ENCODE results near the gene PFKFB4.

Gene PFKFB4

GRCh38 chr3:48581621-48582481 lies 25.2 kb upstream of the PFKFB4 start:
- no peak for DNase-seq

GRCh38 chr3:48576647-48577046 lies 20.0 kb upstream of the PFKFB4 start:
- no peak for DNase-seq

- DNase-seq = no peak
Observed at GRCh38 chr3:48575366-48575765, 18.8 kb upstream of the PFKFB4 start.

GRCh38 chr3:48573973-48574585 lies 17.5 kb upstream of the PFKFB4 start:
- no peak for DNase-seq

GRCh38 chr3:48572517-48572916 lies 15.9 kb upstream of the PFKFB4 start:
- no peak for DNase-seq

- no peak for DNase-seq
Observed at GRCh38 chr3:48571938-48572337, 15.3 kb upstream of the PFKFB4 start.

GRCh38 chr3:48569808-48570450 lies 13.3 kb upstream of the PFKFB4 start:
- no peak for DNase-seq

- no peak for DNase-seq
Observed at GRCh38 chr3:48569400-48569799, 12.8 kb upstream of the PFKFB4 start.

GRCh38 chr3:48568476-48568875 lies 11.9 kb upstream of the PFKFB4 start:
- no peak for DNase-seq

- no peak for DNase-seq
Observed at GRCh38 chr3:48567500-48567899, 10.9 kb upstream of the PFKFB4 start.

GRCh38 chr3:48567090-48567489 lies 10.5 kb upstream of the PFKFB4 start:
- no peak for DNase-seq

GRCh38 chr3:48566401-48566760 lies 9.8 kb upstream of the PFKFB4 start:
- DNase-seq = no peak

- DNase-seq = no peak
Observed at GRCh38 chr3:48565591-48566400, 9.2 kb upstream of the PFKFB4 start.

GRCh38 chr3:48565186-48565585 lies 8.6 kb upstream of the PFKFB4 start:
- DNase-seq = no peak

- no peak for DNase-seq
Observed at GRCh38 chr3:48564667-48565066, 8.1 kb upstream of the PFKFB4 start.

GRCh38 chr3:48564022-48564421 lies 7.4 kb upstream of the PFKFB4 start:
- DNase-seq = no peak

GRCh38 chr3:48563382-48563918 lies 6.8 kb upstream of the PFKFB4 start, which contains the start of gene UCN2:
Gene UCN2, minus strand, starts transcription at chr3:48563781. Its CDS starts 657 bp downstream, at chr3:48563124.
- DNase-seq = no peak

GRCh38 chr3:48562367-48563095 lies 5.9 kb upstream of the PFKFB4 start:
- no peak for DNase-seq

- DNase-seq = no peak
Observed at GRCh38 chr3:48561045-48561736, 4.6 kb upstream of the PFKFB4 start.

- DNase-seq = no peak
Observed at GRCh38 chr3:48560648-48561018, 4.0 kb upstream of the PFKFB4 start.

- no peak for DNase-seq
Observed at GRCh38 chr3:48558493-48559134, 2.0 kb upstream of the PFKFB4 start.
